Heart left ventricle (tissue), 16 donors: ENCODE measurements around the gene MITF. TPM values are rescaled to one million over a fixed set of nuclear protein-coding genes. Genes with fewer than 3 reads are reported as not detected.

Source experiments
- ATAC-seq, 4 donors: fragments of 200-7000 bp; cut with Tn5 transposase; one replicate each; pipeline ENCODE4 v1.9.1; 2020 to 2022; ENCODE audit warnings: moderate library complexity in 4 of 4, mild to moderate bottlenecking in 3 of 4, moderate number of reproducible peaks in 1 of 4
- DNase-seq, 5 donors: peaks; one replicate each; pipeline ENCODE4 v3.0.0-alpha.2; 2020
- H3K27ac ChIP-seq, 12 donors: fragments of 200-600 bp; sonication (generic) in 4 of 12; one replicate each; pipeline versions ENCODE4 v1.5.0 to v1.8.0; 2016 to 2022; ENCODE audit warnings: mild to moderate bottlenecking in 2 of 12
- H3K27me3 ChIP-seq, 9 donors: fragments of 200-600 bp; sonication (generic) in 2 of 9; one replicate each; pipeline versions ENCODE4 v1.5.1 to v1.8.0; 2016 to 2022; ENCODE audit warnings: mild to moderate bottlenecking in 3 of 9
- H3K36me3 ChIP-seq, 9 donors: fragments of 200-600 bp; sonication (generic) in 2 of 9; one replicate each; pipeline versions ENCODE4 v1.5.0 to v1.8.0; 2018 to 2022; ENCODE audit warnings: mild to moderate bottlenecking in 2 of 9
- H3K4me1 ChIP-seq, 12 donors: fragments of 200-600 bp; sonication (generic) in 4 of 12; one replicate each; pipeline versions ENCODE4 v1.5.0 to v1.8.0; 2016 to 2022; ENCODE audit warnings: mild to moderate bottlenecking in 3 of 12
- H3K4me3 ChIP-seq, 12 donors: fragments of 200-600 bp; sonication (generic) in 4 of 12; one replicate each; pipeline versions ENCODE4 v1.5.0 to v1.8.0; 2017 to 2022; ENCODE audit warnings: mild to moderate bottlenecking in 9 of 12, moderate library complexity in 4 of 12
- H3K9me3 ChIP-seq, 12 donors: fragments of 200-600 bp; sonication (generic) in 4 of 12; one replicate each; pipeline versions ENCODE4 v1.5.0 to v1.8.0; 2016 to 2022; ENCODE audit warnings: mild to moderate bottlenecking in 1 of 12
- POLR2A ChIP-seq, 2 donors: fragments of 450-650 bp; IDR thresholded peaks; one replicate each; pipeline ENCODE4 v1.6.1; 2017; ENCODE audit warnings: antibody characterized with exemption in 2 of 2, mild to moderate bottlenecking in 2 of 2, moderate library complexity in 2 of 2
- WGBS, 4 donors: extraction: QIAGEN DNeasy Blood & Tissue Kit in 2 of 4; methylation state at CpG; one replicate each; pipeline versions ENCODE4 v1.1.5 to v1.1.7; 2013 to 2018; 5-methylcytosine and 5-hydroxymethylcytosine counted together
- intact Hi-C, 10 donors: fragments of 100-400 bp; cut with DNase I; formaldehyde crosslinking; loops; one replicate each; pipeline versions ENCODE4 v1.11.1 to v1.14.2; 2022
- polyA plus RNA-seq, 2 donors: library from polyadenylated mRNA; stranded (reverse); fragments of 200-250 nt; gene quantifications; one replicate each; pipeline ENCODE4 v1.2.3, GENCODE V29; 2013
- total RNA-seq, 9 donors: library from RNA; depleted of rRNA in 2 of 9; stranded (reverse); fragments of >200 nt in 2 of 9; fragmentation: NEBNext Ultra II Directional in 3 of 9; extraction: Animal tissue kit (Norgen Biotek cat#: 25700) in 3 of 9; gene quantifications; one replicate each; pipeline versions ENCODE4 v1.1.0 to v1.2.4, GENCODE V29; 2016 to 2023
- TF ChIP-seq, protein P1 (sequence below), 12 donors: fragments of 200-600 bp; sonication (generic) in 4 of 12; IDR thresholded peaks; one replicate each; pipeline versions ENCODE4 v1.5.0 to v1.8.0; 2018 to 2022; ENCODE audit warnings: antibody characterized with exemption in 12 of 12, mild to moderate bottlenecking in 5 of 12
- donor health status: ischemic (EF 13 %, LVEDD 7.1; RV severe dilation, severe dysfunction).
- donor health status: healthy with polysubstance abuse.
- donor health status: DM: no; HTN: yes; CAD: no.
- donor health status: DM: no; HTN: no; CAD: no.
- donor health status: ischemic (EF 25% LVEDD 6.9; RV normal size, moderate dysfunction).
- donor health status: ischemic (EF 25% LVEDD 5.7; RV mildly dilated, moderate dysfunction).
- donor health status: healthy.
- donor health status: DM: yes; HTN: yes; CAD: no.
- donor health status: ischemic (EF 35%, LVEDD 5.7; RV mildly dilated, moderate dysfunction).
- donor health status: nonischemic (EF 11% LVEDD 7.7; RV severe dilation, severe dysfunction).
- donor health status: DM: yes; HTN: yes; CAD: no.
- donor health status: PGD.
- donor health status: ischemic (EF 29% LVEDD 5.4; RV normal size, mild dysfunction).
- donor health status: nonischemic (EF 23%, LVEDD 6.1; RV moderate dilation, normal function).

MITF gene
- total and polyA plus RNA-seq, 11 donors = 17.9 to 114 (median 81.1) TPM

DNA sequence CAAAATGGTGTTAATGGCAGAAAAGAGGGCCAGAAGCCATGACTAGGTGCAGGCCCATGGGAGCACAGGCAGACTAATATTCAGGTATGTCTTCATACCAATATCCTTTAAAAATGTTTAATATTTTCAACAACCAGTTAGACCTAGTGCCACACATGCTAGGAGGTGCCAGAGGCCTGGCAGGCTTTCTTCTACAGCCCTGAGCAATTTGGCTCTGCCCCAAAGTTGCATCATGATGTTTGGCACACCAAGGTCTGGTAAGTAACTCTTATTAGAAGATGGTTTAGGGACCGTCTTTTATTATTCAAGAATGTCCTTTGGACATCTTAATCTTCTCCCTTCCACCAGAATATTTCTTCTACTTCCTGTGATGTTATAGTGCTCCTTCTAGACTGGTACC lies 34.8 kb downstream of the MITF start:
- 50 to 74% (median 62%) methylated on average over 1 of the region's 1 CpG for WGBS, 4 donors

GRCh38 chr3:69775751-69776150 lies 36.5 kb downstream of the MITF start:
- H3K4me3 ChIP-seq = no peak overlapping the region
- no peak for TF ChIP-seq POLR2A (IDR thresholded peaks at IDR 0.05)
- TF ChIP-seq, protein P1, sequence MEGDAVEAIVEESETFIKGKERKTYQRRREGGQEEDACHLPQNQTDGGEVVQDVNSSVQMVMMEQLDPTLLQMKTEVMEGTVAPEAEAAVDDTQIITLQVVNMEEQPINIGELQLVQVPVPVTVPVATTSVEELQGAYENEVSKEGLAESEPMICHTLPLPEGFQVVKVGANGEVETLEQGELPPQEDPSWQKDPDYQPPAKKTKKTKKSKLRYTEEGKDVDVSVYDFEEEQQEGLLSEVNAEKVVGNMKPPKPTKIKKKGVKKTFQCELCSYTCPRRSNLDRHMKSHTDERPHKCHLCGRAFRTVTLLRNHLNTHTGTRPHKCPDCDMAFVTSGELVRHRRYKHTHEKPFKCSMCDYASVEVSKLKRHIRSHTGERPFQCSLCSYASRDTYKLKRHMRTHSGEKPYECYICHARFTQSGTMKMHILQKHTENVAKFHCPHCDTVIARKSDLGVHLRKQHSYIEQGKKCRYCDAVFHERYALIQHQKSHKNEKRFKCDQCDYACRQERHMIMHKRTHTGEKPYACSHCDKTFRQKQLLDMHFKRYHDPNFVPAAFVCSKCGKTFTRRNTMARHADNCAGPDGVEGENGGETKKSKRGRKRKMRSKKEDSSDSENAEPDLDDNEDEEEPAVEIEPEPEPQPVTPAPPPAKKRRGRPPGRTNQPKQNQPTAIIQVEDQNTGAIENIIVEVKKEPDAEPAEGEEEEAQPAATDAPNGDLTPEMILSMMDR (IDR thresholded peaks at IDR 0.05) = no peak
- H3K9me3 ChIP-seq = no peaks in the 10 kb centered on the region
- ATAC-seq (no peak), DNase-seq (no peak)
- peaks cover 0 to 70% (median 30%) of the 10 kb centered on the region in 12 donors for H3K4me1 ChIP-seq
- intact Hi-C loops = loop anchor here in 1 of 10 donors (10.0 kb wide), 1 partner anchor 79 kb away; no protein-coding TSS in a partner anchor
- H3K27ac ChIP-seq = no peak overlapping the region
- H3K36me3 ChIP-seq = no peaks in the 10 kb centered on the region
- H3K27me3 ChIP-seq = no peaks in the 10 kb centered on the region
- 85 to 93% (median 89%) methylated on average over 3 of the region's 3 CpGs for WGBS, 4 donors

More for the DNA sequence above, 34.8 kb downstream of the MITF start:
- H3K36me3 ChIP-seq = no peaks in the 10 kb centered on the region
- no peak overlapping the region for H3K4me3 ChIP-seq
- intact Hi-C loops = loop anchor here in 1 of 10 donors (10.0 kb wide), 1 partner anchor 81 kb away; no protein-coding TSS in a partner anchor
- ATAC-seq = peak in 3 of 4 donors; percentile 55 to 68 (median 59)
- DNase-seq = peak in 4 of 5 donors; percentile 51 to 81 (median 68)
- peaks cover 0 to 70% (median 34%) of the 10 kb centered on the region in 12 donors for H3K4me1 ChIP-seq
- TF ChIP-seq, protein P1 (IDR thresholded peaks at IDR 0.05) = no peak
- TF ChIP-seq POLR2A (IDR thresholded peaks at IDR 0.05) = no peak
- H3K9me3 ChIP-seq = no peaks in the 10 kb centered on the region
- peak overlapping the region in 7 of 12 donors; percentile 4 to 71 (median 48) for H3K27ac ChIP-seq
- H3K27me3 ChIP-seq = no peaks in the 10 kb centered on the region

DNA sequence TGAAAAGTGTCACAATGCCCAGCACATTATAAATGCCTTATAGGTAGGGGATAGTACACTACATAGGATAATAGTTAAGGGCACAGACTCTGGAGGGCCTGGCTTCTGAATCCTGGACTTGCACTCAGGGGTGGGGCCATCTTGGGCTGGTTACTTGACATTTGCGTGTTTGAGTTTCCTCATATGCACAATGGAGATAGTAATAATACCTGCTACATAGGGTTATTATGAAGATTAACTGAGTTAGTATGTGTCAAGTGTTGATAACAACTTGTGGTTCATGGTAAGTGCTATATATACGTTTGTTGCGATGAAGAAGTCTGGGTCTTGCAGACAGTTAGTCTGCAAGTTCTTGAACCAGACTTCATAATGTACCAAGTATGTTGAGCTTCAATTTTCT lies 37.0 kb downstream of the MITF start:
- no peaks in the 10 kb centered on the region for H3K27me3 ChIP-seq
- H3K27ac ChIP-seq = no peak overlapping the region
- H3K4me3 ChIP-seq = no peak overlapping the region
- intact Hi-C loops = loop anchor here in 1 of 10 donors (10.0 kb wide), 1 partner anchor 79 kb away; no protein-coding TSS in a partner anchor
- no peak for DNase-seq
- peaks cover 0 to 69% (median 26%) of the 10 kb centered on the region in 12 donors for H3K4me1 ChIP-seq
- 87 to 96% (median 93%) methylated on average over 3 of the region's 3 CpGs for WGBS, 4 donors
- TF ChIP-seq, protein P1 (IDR thresholded peaks at IDR 0.05) = no peak
- no peak for TF ChIP-seq POLR2A (IDR thresholded peaks at IDR 0.05)
- no peaks in the 10 kb centered on the region for H3K9me3 ChIP-seq
- no peak for ATAC-seq
- no peaks in the 10 kb centered on the region for H3K36me3 ChIP-seq

GRCh38 chr3:69776920-69777581 lies 37.8 kb downstream of the MITF start:
- peaks cover 0 to 69% (median 23%) of the 10 kb centered on the region in 12 donors for H3K4me1 ChIP-seq
- TF ChIP-seq POLR2A (IDR thresholded peaks at IDR 0.05) = no peak
- TF ChIP-seq, protein P1 (IDR thresholded peaks at IDR 0.05) = no peak
- H3K9me3 ChIP-seq = no peaks in the 10 kb centered on the region
- no peak overlapping the region for H3K4me3 ChIP-seq
- DNase-seq (no peak), ATAC-seq (no peak)
- no peaks in the 10 kb centered on the region for H3K36me3 ChIP-seq
- intact Hi-C loops = loop anchor here in 1 of 10 donors (10.0 kb wide), 1 partner anchor 78 kb away; no protein-coding TSS in a partner anchor
- no peaks in the 10 kb centered on the region for H3K27me3 ChIP-seq
- H3K27ac ChIP-seq = peak overlapping the region in 1 of 12 donors; percentile 23
